Adipocyte (in vitro differentiated cells): ENCODE measurements around the gene MECR.
A peak's percentile ranks its signal among the peaks of the same experiment; 100 is the strongest.

Source experiments
- DNase-seq: peaks from one replicate; pipeline ENCODE4 v3.0.0-alpha.2; 2015; ENCODE audit warnings: low read depth
- H3K27me3 ChIP-seq: replicated peaks from 2 replicates; pipeline ENCODE4 v1.7.0; 2013; ENCODE audit warnings: mild to moderate bottlenecking, low read length, moderate library complexity; ENCODE audit not compliant: control insufficient read depth, insufficient read depth
- H3K36me3 ChIP-seq: 2 replicates; pipeline ENCODE4 v1.7.0; 2013; ENCODE audit warnings: low read length, mild to moderate bottlenecking, moderate library complexity; ENCODE audit not compliant: control insufficient read depth, insufficient read depth, severe bottlenecking
- H3K4me1 ChIP-seq: 2 replicates; pipeline ENCODE4 v1.7.0; 2013; ENCODE audit warnings: mild to moderate bottlenecking, low read length, moderate library complexity; ENCODE audit not compliant: control insufficient read depth, insufficient read depth
- H3K4me3 ChIP-seq: 2 replicates; pipeline ENCODE4 v1.7.0; 2013; ENCODE audit warnings: mild to moderate bottlenecking, low read length, moderate library complexity
- H3K9ac ChIP-seq: 2 replicates; pipeline ENCODE4 v1.7.0; 2013; ENCODE audit warnings: mild to moderate bottlenecking, low read length, moderate library complexity
- H3K9me3 ChIP-seq: 2 replicates; pipeline ENCODE4 v1.7.0; 2013; ENCODE audit warnings: mild to moderate bottlenecking, low read length, moderate library complexity; ENCODE audit not compliant: control insufficient read depth

MECR gene

DNA sequence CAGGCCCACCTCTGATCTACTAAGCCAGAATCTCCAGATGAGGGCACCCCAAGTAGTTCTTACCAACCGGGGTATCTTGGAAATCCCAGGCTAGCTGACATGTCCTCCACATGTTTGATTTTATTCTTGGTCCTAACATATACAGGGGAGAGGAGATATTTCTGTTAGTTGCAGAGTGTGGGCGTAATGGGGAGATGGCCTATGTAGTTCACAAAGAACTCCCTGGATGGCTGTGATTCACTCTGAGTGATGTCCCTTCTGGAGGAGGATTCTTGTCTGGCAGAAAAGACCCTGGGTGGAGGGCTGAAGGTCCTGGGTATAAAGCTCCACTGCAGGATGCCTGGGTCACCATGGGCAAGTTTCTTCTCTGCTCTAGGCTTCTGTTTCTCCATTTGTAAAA lies 13.1 kb downstream of the MECR start:
- no peak for DNase-seq
- no peaks in the 10 kb centered on the region for H3K9me3 ChIP-seq
- H3K9ac ChIP-seq, result no peak overlapping the region
- H3K27me3 ChIP-seq, result no peaks in the 10 kb centered on the region
- no peak overlapping the region for H3K4me3 ChIP-seq
- H3K4me1 ChIP-seq, result peaks cover 16% of the 10 kb centered on the region
- peaks cover 42% of the 10 kb centered on the region for H3K36me3 ChIP-seq

DNA sequence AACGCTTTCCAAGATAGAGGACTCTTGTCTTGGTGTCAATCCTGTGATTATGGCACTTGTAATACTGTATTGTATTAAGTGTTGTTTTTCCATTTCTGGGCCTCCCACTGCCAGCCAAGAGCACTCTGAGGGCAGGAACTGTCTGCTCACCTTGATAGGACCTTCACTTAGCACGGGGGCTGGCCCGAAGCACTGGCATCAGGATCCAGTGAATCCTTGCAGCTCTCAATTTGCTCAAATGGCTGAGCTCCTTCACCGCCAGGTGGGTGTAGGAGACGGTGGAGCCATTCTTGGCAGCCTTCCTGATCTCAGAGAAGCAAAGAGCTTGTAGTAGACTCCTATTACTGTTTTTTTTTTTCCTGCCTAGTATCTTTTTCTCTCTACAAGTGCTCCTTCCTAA lies 17.7 kb downstream of the MECR start:
- peaks cover 68% of the 10 kb centered on the region for H3K36me3 ChIP-seq
- no peak overlapping the region for H3K9ac ChIP-seq
- DNase-seq, result no peak
- H3K4me1 ChIP-seq, result peaks cover 25% of the 10 kb centered on the region
- no peaks in the 10 kb centered on the region for H3K27me3 ChIP-seq
- H3K4me3 ChIP-seq, result no peak overlapping the region
- H3K9me3 ChIP-seq, result no peaks in the 10 kb centered on the region

DNA sequence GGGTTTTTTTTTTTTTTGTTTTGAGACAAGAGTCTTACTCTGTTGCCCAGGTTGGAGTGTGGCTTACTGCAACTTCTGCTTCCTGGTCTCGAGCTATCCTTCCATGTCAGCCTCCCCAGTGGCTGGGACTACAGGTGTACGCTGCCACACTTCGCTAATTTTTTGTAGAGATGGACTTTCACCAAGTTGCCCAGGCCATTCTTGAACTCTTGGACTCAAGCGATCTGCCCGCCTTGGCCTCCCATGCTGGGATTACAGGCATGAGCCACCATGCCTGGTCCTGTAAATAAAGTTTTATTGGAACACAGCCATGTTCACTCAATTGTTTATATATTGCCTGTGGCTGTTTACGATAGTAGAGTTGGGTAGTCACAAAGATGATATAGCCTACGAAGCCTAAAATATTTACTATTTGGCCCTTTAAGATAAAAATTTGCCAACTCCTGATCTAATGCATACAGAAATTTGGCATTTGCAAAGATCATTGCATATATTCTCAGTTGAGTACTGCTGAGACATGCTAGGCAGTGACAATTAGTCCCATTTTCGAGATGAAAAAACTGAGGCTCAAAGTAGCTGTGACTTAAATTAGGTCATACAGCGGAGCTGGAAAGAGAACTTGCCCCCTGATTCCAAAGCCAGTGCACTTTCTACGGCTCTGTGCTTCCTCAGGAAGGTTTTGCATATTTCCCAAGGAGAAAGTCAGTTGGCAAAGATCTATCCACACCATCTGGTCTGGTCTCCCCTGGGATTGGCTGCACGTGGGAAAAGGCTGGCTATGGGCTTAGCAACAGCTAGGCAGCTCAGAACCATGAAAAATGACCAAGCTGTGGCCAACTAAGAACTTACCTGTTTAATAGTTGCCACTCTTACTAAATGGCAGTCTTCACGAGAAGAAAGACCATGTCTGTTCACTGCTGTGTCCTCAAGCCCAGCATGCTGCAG lies 19.4 kb downstream of the MECR start:
- Histone ChIP-seq H3K36me3 (peaks cover 73% of the 10 kb centered on the region), H3K4me3 (no peak overlapping the region), H3K9ac (no peak overlapping the region), H3K4me1 (peaks cover 19% of the 10 kb centered on the region), H3K27me3 (no peaks in the 10 kb centered on the region), H3K9me3 (no peaks in the 10 kb centered on the region)
- no peak for DNase-seq

GRCh38 chr1:29210278-29211085 lies 20.3 kb downstream of the MECR start:
- Histone ChIP-seq H3K36me3 (peaks cover 75% of the 10 kb centered on the region), H3K4me1 (peaks cover 19% of the 10 kb centered on the region), H3K4me3 (no peak overlapping the region), H3K9me3 (no peaks in the 10 kb centered on the region), H3K9ac (no peak overlapping the region), H3K27me3 (no peaks in the 10 kb centered on the region)
- no peak for DNase-seq

- DNase-seq, result peak; percentile 28
- Histone ChIP-seq H3K9me3 (no peaks in the 10 kb centered on the region), H3K36me3 (peaks cover 71% of the 10 kb centered on the region)
Measured at GRCh38 chr1:29209173-29209572, 21.6 kb downstream of the MECR start.

DNA sequence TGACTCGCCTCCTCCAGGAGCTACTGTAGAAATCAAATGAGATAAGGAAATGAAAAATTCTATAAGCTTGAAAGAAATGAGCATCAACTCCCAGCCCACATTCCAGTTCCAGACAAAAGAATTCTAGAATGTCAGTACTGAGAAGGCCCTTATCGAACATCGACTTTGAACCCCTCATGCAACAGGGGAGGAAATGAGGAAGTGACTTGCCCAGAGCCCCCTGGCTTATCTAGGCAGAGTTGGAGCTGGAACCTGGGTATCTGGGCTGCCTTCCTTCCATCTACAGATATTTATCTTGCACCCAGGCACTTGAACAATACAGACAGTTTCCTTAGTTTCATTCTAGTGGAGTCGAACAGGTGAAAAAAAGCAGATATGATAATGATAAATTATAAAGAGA lies 22.3 kb downstream of the MECR start:
- no peak overlapping the region for H3K9ac ChIP-seq
- peaks cover 19% of the 10 kb centered on the region for H3K4me1 ChIP-seq
- no peak overlapping the region for H3K4me3 ChIP-seq
- no peaks in the 10 kb centered on the region for H3K27me3 ChIP-seq
- no peak for DNase-seq
- peaks cover 74% of the 10 kb centered on the region for H3K36me3 ChIP-seq
- no peaks in the 10 kb centered on the region for H3K9me3 ChIP-seq

More at GRCh38 chr1:29209173-29209572, 21.6 kb downstream of the MECR start:
- Histone ChIP-seq H3K9ac (no peak overlapping the region), H3K4me1 (peaks cover 19% of the 10 kb centered on the region), H3K4me3 (no peak overlapping the region), H3K27me3 (no peaks in the 10 kb centered on the region)

- Histone ChIP-seq H3K36me3 (peaks cover 70% of the 10 kb centered on the region), H3K4me3 (no peak overlapping the region), H3K27me3 (no peaks in the 10 kb centered on the region), H3K9ac (peak overlapping the region; percentile 68), H3K9me3 (no peaks in the 10 kb centered on the region), H3K4me1 (peaks cover 12% of the 10 kb centered on the region)
- DNase-seq, result peak; percentile 100
Measured at GRCh38 chr1:29202584-29203340, 28.0 kb downstream of the MECR start.

DNA sequence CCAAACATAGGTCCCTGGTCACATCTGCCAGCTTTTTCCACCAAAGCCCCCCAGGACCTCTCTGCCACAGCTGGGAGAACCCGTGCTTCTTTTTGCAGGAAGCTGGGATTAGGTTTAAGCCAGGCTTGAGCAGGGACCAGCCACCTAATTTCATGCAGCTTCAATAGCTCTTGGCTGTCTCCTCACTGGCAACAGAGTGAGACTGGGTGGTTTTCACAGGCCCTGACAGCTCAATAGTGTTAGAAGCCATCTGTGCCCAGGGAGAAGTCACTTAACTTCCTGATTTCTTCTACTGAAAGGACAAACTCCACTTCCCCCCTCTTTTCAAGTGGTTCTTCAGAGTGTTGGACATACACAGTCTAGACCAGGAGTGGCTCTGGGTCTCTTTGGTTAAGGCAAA lies 28.7 kb downstream of the MECR start:
- H3K4me3 ChIP-seq, result no peak overlapping the region
- H3K4me1 ChIP-seq, result peaks cover 9% of the 10 kb centered on the region
- H3K27me3 ChIP-seq, result no peaks in the 10 kb centered on the region
- no peak for DNase-seq
- H3K36me3 ChIP-seq, result peaks cover 76% of the 10 kb centered on the region
- H3K9me3 ChIP-seq, result no peaks in the 10 kb centered on the region
- peak overlapping the region; percentile 68 for H3K9ac ChIP-seq

- Histone ChIP-seq H3K9ac (peak overlapping the region; percentile 68), H3K9me3 (no peaks in the 10 kb centered on the region), H3K27me3 (no peaks in the 10 kb centered on the region), H3K4me3 (no peak overlapping the region), H3K36me3 (peaks cover 77% of the 10 kb centered on the region), H3K4me1 (peaks cover 9% of the 10 kb centered on the region)
- no peak for DNase-seq
Measured at GRCh38 chr1:29201595-29202051, 29.1 kb downstream of the MECR start.

DNA sequence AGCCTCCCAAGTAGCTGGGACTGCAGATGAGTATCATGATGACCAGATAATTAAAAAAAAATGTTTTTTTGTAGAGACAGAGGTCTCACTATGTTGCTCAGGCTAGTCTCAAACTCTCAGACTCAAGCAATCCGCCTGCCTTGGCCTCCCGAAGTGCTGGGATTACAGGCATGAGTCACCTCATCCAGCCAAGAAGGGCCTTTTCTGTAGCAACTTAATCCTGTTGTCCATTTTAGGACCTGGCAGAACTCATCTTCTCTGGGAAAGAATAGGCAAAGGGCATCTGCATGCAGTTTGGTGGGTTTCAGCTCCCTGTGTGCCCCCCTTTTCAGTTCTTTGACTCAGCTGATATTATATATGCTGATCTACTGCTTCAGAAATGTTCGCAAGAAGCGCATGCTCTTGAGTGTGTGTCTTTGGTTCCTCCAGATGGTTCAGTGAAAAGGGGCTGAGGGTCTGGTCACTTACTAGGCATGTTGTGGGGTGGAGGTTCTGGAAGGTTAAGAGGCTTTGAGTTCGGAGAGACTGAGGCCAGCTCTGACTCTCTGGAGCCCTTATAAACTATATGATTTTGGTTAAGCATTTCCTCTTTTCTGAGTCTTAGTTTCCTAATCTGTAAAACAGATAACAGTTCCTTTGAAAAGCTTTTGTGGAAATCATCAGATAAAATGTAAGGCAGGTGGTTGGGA lies 29.7 kb downstream of the MECR start:
- peaks cover 9% of the 10 kb centered on the region for H3K4me1 ChIP-seq
- DNase-seq, result peak; percentile 23
- H3K9ac ChIP-seq, result peak overlapping the region; percentile 32
- H3K9me3 ChIP-seq, result no peaks in the 10 kb centered on the region
- H3K27me3 ChIP-seq, result no peaks in the 10 kb centered on the region
- no peak overlapping the region for H3K4me3 ChIP-seq
- peaks cover 71% of the 10 kb centered on the region for H3K36me3 ChIP-seq
